Measurements from ENCODE around the gene SERP2. TPM values are rescaled to one million over a fixed set of nuclear protein-coding genes. Genes with fewer than 3 reads are reported as not detected.
A peak's percentile ranks its signal among the peaks of the same experiment; 100 is the strongest.

The SERP2 gene
- total and polyA plus RNA-seq, 9 of the 15 experiments (the other 6 are each of a cell fraction or from before 2014, with no cell fraction given), result 0.13 TPM; not detected in 8

DNA sequence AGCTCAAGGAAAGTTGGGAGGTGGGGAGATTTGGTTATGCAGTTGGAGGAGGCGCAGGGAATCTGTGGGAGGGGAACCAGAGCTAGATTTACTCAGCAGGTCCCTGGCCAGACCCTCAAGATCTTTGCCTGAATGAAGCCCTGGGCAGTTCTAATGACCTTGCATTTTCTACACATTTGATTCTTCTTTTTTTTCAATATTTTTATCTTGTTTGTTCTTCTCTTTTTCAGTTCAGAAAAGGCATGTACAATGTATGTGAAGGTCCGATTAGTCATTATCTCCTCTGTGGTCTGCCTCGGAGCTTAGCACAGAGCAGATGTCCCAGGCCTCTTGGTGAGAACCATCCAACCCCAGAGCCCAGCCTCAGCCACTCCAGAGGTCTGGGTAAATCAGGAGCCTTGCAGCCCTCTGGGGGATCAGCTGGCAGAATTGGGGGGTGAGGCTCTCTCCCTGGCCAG, 24.2 kb downstream of the SERP2 start (continued):
- TF ChIP-seq, protein P1, sequence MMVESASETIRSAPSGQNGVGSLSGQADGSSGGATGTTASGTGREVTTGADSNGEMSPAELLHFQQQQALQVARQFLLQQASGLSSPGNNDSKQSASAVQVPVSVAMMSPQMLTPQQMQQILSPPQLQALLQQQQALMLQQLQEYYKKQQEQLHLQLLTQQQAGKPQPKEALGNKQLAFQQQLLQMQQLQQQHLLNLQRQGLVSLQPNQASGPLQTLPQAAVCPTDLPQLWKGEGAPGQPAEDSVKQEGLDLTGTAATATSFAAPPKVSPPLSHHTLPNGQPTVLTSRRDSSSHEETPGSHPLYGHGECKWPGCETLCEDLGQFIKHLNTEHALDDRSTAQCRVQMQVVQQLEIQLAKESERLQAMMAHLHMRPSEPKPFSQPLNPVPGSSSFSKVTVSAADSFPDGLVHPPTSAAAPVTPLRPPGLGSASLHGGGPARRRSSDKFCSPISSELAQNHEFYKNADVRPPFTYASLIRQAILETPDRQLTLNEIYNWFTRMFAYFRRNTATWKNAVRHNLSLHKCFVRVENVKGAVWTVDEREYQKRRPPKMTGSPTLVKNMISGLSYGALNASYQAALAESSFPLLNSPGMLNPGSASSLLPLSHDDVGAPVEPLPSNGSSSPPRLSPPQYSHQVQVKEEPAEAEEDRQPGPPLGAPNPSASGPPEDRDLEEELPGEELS (CRISPR knock-in tag; IDR thresholded peaks at IDR 0.05; ENCODE audit: borderline replicate concordance), result no peak
- TF ChIP-seq HNRNPLL (IDR thresholded peaks at IDR 0.05; ENCODE audit: low read depth, low read length, poor library complexity, severe bottlenecking) (no peak), XRCC3 (IDR thresholded peaks at IDR 0.05) (no peak), HLTF (IDR thresholded peaks at IDR 0.05) (peak; percentile 60; the same call in 1 of the 2 replicates), STAG1 (CRISPR knock-in tag; IDR thresholded peaks at IDR 0.05; ENCODE audit: borderline replicate concordance) (no peak), MTA1 (IDR thresholded peaks at IDR 0.05; ENCODE audit: borderline replicate concordance) (no peak), FOXA1 (IDR thresholded peaks at IDR 0.05; ENCODE audit: borderline replicate concordance) (peak; percentile 61; the same call in 1 of the 2 replicates), TBP (optimal IDR thresholded peaks at IDR 0.05; ENCODE audit: low read depth, low read length) (no peak), ZNF239 (CRISPR knock-in tag; IDR thresholded peaks at IDR 0.05) (no peak)
- TF ChIP-seq, protein P2, sequence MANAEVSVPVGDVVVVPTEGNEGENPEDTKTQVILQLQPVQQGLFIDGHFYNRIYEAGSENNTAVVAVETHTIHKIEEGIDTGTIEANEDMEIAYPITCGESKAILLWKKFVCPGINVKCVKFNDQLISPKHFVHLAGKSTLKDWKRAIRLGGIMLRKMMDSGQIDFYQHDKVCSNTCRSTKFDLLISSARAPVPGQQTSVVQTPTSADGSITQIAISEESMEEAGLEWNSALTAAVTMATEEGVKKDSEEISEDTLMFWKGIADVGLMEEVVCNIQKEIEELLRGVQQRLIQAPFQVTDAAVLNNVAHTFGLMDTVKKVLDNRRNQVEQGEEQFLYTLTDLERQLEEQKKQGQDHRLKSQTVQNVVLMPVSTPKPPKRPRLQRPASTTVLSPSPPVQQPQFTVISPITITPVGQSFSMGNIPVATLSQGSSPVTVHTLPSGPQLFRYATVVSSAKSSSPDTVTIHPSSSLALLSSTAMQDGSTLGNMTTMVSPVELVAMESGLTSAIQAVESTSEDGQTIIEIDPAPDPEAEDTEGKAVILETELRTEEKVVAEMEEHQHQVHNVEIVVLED (CRISPR knock-in tag; IDR thresholded peaks at IDR 0.05), result no peak
- TF ChIP-seq, protein P3, sequence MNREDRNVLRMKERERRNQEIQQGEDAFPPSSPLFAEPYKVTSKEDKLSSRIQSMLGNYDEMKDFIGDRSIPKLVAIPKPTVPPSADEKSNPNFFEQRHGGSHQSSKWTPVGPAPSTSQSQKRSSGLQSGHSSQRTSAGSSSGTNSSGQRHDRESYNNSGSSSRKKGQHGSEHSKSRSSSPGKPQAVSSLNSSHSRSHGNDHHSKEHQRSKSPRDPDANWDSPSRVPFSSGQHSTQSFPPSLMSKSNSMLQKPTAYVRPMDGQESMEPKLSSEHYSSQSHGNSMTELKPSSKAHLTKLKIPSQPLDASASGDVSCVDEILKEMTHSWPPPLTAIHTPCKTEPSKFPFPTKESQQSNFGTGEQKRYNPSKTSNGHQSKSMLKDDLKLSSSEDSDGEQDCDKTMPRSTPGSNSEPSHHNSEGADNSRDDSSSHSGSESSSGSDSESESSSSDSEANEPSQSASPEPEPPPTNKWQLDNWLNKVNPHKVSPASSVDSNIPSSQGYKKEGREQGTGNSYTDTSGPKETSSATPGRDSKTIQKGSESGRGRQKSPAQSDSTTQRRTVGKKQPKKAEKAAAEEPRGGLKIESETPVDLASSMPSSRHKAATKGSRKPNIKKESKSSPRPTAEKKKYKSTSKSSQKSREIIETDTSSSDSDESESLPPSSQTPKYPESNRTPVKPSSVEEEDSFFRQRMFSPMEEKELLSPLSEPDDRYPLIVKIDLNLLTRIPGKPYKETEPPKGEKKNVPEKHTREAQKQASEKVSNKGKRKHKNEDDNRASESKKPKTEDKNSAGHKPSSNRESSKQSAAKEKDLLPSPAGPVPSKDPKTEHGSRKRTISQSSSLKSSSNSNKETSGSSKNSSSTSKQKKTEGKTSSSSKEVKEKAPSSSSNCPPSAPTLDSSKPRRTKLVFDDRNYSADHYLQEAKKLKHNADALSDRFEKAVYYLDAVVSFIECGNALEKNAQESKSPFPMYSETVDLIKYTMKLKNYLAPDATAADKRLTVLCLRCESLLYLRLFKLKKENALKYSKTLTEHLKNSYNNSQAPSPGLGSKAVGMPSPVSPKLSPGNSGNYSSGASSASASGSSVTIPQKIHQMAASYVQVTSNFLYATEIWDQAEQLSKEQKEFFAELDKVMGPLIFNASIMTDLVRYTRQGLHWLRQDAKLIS (CRISPR knock-in tag; IDR thresholded peaks at IDR 0.05), result no peak
- TF ChIP-seq, protein P4, sequence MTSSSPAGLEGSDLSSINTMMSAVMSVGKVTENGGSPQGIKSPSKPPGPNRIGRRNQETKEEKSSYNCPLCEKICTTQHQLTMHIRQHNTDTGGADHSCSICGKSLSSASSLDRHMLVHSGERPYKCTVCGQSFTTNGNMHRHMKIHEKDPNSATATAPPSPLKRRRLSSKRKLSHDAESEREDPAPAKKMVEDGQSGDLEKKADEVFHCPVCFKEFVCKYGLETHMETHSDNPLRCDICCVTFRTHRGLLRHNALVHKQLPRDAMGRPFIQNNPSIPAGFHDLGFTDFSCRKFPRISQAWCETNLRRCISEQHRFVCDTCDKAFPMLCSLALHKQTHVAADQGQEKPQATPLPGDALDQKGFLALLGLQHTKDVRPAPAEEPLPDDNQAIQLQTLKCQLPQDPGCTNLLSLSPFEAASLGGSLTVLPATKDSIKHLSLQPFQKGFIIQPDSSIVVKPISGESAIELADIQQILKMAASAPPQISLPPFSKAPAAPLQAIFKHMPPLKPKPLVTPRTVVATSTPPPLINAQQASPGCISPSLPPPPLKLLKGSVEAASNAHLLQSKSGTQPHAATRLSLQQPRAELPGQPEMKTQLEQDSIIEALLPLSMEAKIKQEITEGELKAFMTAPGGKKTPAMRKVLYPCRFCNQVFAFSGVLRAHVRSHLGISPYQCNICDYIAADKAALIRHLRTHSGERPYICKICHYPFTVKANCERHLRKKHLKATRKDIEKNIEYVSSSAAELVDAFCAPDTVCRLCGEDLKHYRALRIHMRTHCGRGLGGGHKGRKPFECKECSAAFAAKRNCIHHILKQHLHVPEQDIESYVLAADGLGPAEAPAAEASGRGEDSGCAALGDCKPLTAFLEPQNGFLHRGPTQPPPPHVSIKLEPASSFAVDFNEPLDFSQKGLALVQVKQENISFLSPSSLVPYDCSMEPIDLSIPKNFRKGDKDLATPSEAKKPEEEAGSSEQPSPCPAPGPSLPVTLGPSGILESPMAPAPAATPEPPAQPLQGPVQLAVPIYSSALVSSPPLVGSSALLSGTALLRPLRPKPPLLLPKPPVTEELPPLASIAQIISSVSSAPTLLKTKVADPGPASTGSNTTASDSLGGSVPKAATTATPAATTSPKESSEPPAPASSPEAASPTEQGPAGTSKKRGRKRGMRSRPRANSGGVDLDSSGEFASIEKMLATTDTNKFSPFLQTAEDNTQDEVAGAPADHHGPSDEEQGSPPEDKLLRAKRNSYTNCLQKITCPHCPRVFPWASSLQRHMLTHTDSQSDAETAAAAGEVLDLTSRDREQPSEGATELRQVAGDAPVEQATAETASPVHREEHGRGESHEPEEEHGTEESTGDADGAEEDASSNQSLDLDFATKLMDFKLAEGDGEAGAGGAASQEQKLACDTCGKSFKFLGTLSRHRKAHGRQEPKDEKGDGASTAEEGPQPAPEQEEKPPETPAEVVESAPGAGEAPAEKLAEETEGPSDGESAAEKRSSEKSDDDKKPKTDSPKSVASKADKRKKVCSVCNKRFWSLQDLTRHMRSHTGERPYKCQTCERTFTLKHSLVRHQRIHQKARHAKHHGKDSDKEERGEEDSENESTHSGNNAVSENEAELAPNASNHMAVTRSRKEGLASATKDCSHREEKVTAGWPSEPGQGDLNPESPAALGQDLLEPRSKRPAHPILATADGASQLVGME (CRISPR knock-in tag; IDR thresholded peaks at IDR 0.05), result no peak
- TF ChIP-seq, protein P5, sequence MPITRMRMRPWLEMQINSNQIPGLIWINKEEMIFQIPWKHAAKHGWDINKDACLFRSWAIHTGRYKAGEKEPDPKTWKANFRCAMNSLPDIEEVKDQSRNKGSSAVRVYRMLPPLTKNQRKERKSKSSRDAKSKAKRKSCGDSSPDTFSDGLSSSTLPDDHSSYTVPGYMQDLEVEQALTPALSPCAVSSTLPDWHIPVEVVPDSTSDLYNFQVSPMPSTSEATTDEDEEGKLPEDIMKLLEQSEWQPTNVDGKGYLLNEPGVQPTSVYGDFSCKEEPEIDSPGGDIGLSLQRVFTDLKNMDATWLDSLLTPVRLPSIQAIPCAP (CRISPR knock-in tag; IDR thresholded peaks at IDR 0.05; ENCODE audit: borderline replicate concordance), result no peak

All from K562 (cell line).